Tibial nerve (tissue), 3 donors: ENCODE results near the gene ATP11C.

Experiments used
- POLR2A ChIP-seq, 2 donors: fragments of 450-650 bp; IDR thresholded peaks; one replicate each; pipeline ENCODE4 v1.6.1; 2017; ENCODE audit warnings: antibody characterized with exemption in 2 of 2, mild to moderate bottlenecking in 2 of 2, moderate library complexity in 2 of 2
- TF ChIP-seq, protein P1 (sequence below), 5 experiments: fragments of 200-600 bp in 3 of 5; fragments of 450-650 bp in 2 of 5; sonication (generic) in 3 of 5; IDR thresholded peaks; one replicate each; pipeline ENCODE4 v1.5.1; 2016 to 2019; ENCODE audit warnings: antibody characterized with exemption in 5 of 5, mild to moderate bottlenecking in 3 of 5, moderate library complexity in 2 of 5

- TF ChIP-seq, protein P1, sequence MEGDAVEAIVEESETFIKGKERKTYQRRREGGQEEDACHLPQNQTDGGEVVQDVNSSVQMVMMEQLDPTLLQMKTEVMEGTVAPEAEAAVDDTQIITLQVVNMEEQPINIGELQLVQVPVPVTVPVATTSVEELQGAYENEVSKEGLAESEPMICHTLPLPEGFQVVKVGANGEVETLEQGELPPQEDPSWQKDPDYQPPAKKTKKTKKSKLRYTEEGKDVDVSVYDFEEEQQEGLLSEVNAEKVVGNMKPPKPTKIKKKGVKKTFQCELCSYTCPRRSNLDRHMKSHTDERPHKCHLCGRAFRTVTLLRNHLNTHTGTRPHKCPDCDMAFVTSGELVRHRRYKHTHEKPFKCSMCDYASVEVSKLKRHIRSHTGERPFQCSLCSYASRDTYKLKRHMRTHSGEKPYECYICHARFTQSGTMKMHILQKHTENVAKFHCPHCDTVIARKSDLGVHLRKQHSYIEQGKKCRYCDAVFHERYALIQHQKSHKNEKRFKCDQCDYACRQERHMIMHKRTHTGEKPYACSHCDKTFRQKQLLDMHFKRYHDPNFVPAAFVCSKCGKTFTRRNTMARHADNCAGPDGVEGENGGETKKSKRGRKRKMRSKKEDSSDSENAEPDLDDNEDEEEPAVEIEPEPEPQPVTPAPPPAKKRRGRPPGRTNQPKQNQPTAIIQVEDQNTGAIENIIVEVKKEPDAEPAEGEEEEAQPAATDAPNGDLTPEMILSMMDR (IDR thresholded peaks at IDR 0.05): no peak
- TF ChIP-seq POLR2A (IDR thresholded peaks at IDR 0.05): no peak
These were observed 23.1 kb downstream of the ATP11C start for GRCh38 chrX:139909712-139910111.
